GM18507 (cell line): ENCODE measurements around the gene SREK1.
"Not testable (repeated sequence)": the region's sequence is repeated elsewhere in the genome, so short reads cannot be mapped to it uniquely, and the experiment has no call there.

Experiments
- DNase-seq: peaks from one replicate; pipeline ENCODE4 v3.0.0; 2011; ENCODE audit warnings: low read depth; ENCODE audit not compliant: insufficient read length; ENCODE audit errors: extremely low spot score
- FAIRE-seq: peaks from 2 replicates; lab custom pipeline; 2011; peaks lifted over from hg19 to GRCh38; lab: Jason Lieb, UNC

Gene SREK1

GRCh38 chr5:66209350-66209749 lies 65.2 kb downstream of the SREK1 start:
- FAIRE-seq (no peak), DNase-seq (no peak)

GRCh38 chr5:66209794-66210193 lies 65.7 kb downstream of the SREK1 start:
- no peak for DNase-seq
- FAIRE-seq, result no peak

- DNase-seq (no peak), FAIRE-seq (no peak)
These were observed 69.4 kb downstream of the SREK1 start for GRCh38 chr5:66213533-66213932.

GRCh38 chr5:66222455-66222854 lies 78.4 kb downstream of the SREK1 start:
- DNase-seq (no peak), FAIRE-seq (no peak)

- DNase-seq, FAIRE-seq: not testable (repeated sequence)
These were observed 78.8 kb downstream of the SREK1 start for GRCh38 chr5:66222896-66223295.

- DNase-seq (no peak), FAIRE-seq (no peak)
These were observed 79.5 kb downstream of the SREK1 start for GRCh38 chr5:66223637-66224036.

GRCh38 chr5:66224274-66224673 lies 80.2 kb downstream of the SREK1 start:
- FAIRE-seq (no peak), DNase-seq (no peak)

- DNase-seq, result no peak
- no peak for FAIRE-seq
These were observed 80.9 kb downstream of the SREK1 start for GRCh38 chr5:66224773-66225553.

GRCh38 chr5:66230551-66230950 lies 86.5 kb downstream of the SREK1 start:
- no peak for DNase-seq
- no peak for FAIRE-seq

GRCh38 chr5:66231508-66231907 lies 87.4 kb downstream of the SREK1 start:
- DNase-seq, result no peak
- no peak for FAIRE-seq

GRCh38 chr5:66232275-66232674 lies 88.2 kb downstream of the SREK1 start:
- no peak for DNase-seq

GRCh38 chr5:66232706-66233445 lies 88.8 kb downstream of the SREK1 start:
- DNase-seq (no peak), FAIRE-seq (no peak)

More at GRCh38 chr5:66232275-66232674, 88.2 kb downstream of the SREK1 start:
- FAIRE-seq, result no peak
